Endothelial cell of umbilical vein (primary cell): ENCODE data around the gene SLC2A6. TPM values are rescaled to one million over a fixed set of nuclear protein-coding genes. Genes with fewer than 3 reads are reported as not detected.

Experiments
- BruUV-seq: library from RNA; stranded (reverse); fragments of 400-500 nt; replicated peaks from 2 replicates; lab custom pipeline; 2021; lab: Mats Ljungman, UMichigan
- CTCF ChIA-PET: fragments of 300-600, 350-600 bp; sonication (Branson Sonifier 250); formaldehyde crosslinking; loops from one replicate; lab custom pipeline; 2021; ENCODE audit warnings: antibody characterized with exemption, inconsistent platforms; lab: Charles Lee
- POLR2A ChIA-PET: fragments of 300-600, 350-600 bp; sonication (Branson Sonifier 250); formaldehyde crosslinking; loops from one replicate; lab custom pipeline; 2021; ENCODE audit warnings: antibody characterized with exemption, inconsistent platforms; lab: Charles Lee
- DNase-seq: peaks from one replicate; pipeline ENCODE4 v3.0.0-alpha.2; 2011; ENCODE audit warnings: low read depth, low spot score
- FAIRE-seq: peaks from 2 replicates; lab custom pipeline; 2011; peaks lifted over from hg19 to GRCh38; lab: Jason Lieb, UNC
- H2AFZ ChIP-seq: 2 replicates; pipeline ENCODE4 v1.6.0; 2012; ENCODE audit warnings: low read depth, low read length, control low read depth, inconsistent platforms
- H3K27ac ChIP-seq: 2 replicates; pipeline ENCODE4 v1.5.1; 2011; ENCODE audit warnings: low read depth, mild to moderate bottlenecking, control low read depth, low read length, moderate library complexity; ENCODE audit not compliant: insufficient read depth
- H3K27me3 ChIP-seq, 2 experiments: 2 replicates each; pipeline versions ENCODE4 v1.6.0 to v1.6.1; 2011; ENCODE audit warnings: low read length in 2 of 2, mixed read lengths in 1 of 2; ENCODE audit not compliant: control insufficient read depth in 2 of 2, insufficient read depth in 2 of 2
- H3K36me3 ChIP-seq, 2 experiments: 2 replicates in 1 of 2; 3 replicates in 1 of 2; pipeline ENCODE4 v1.5.1; 2011; ENCODE audit warnings: low read length in 2 of 2, mild to moderate bottlenecking in 1 of 2, moderate library complexity in 1 of 2; ENCODE audit not compliant: control insufficient read depth in 2 of 2, insufficient read depth in 2 of 2; ENCODE audit errors: extremely low read depth in 1 of 2
- H3K4me1 ChIP-seq: 3 replicates; pipeline ENCODE4 v1.5.1; 2011; ENCODE audit warnings: mild to moderate bottlenecking, low read length; ENCODE audit not compliant: control insufficient read depth, insufficient read depth; ENCODE audit errors: extremely low read depth
- H3K4me2 ChIP-seq: 2 replicates; pipeline ENCODE4 v1.6.1; 2011; ENCODE audit warnings: low read length, control low read depth, mixed read lengths; ENCODE audit not compliant: insufficient read depth
- H3K4me3 ChIP-seq, 3 experiments: fragments of 200-600 bp in 1 of 3; sonication (generic), shearing (Covaris generic) in 1 of 3; replicated peaks in 1 of 3; 2 replicates each; pipeline ENCODE4 v1.5.1; 2011 to 2016; ENCODE audit warnings: control low read depth in 3 of 3, low read length in 3 of 3, mild to moderate bottlenecking in 2 of 3, inconsistent platforms in 1 of 3, low read depth in 1 of 3, moderate library complexity in 1 of 3; ENCODE audit not compliant: insufficient read depth in 1 of 3
- H3K79me2 ChIP-seq: 2 replicates; pipeline ENCODE4 v1.6.0; 2012; ENCODE audit warnings: low read length, inconsistent platforms; ENCODE audit not compliant: control insufficient read depth, insufficient read depth
- H3K9ac ChIP-seq: replicated peaks from 2 replicates; pipeline ENCODE3; 2011; ENCODE audit warnings: low read length, control low read depth; ENCODE audit not compliant: insufficient read depth; ENCODE audit errors: extremely low read depth
- H3K9me1 ChIP-seq: replicated peaks from 3 replicates; pipeline ENCODE4 v1.6.0; 2011; ENCODE audit warnings: mild to moderate bottlenecking, low read length; ENCODE audit not compliant: control insufficient read depth, insufficient read depth; ENCODE audit errors: extremely low read depth
- H3K9me3 ChIP-seq: replicated peaks from 2 replicates; pipeline ENCODE4 v1.5.1; 2012; ENCODE audit warnings: low read length, inconsistent platforms; ENCODE audit not compliant: control insufficient read depth, insufficient read depth
- H4K20me1 ChIP-seq: replicated peaks from 2 replicates; pipeline ENCODE3; 2011; ENCODE audit warnings: mild to moderate bottlenecking, low read length; ENCODE audit not compliant: control insufficient read depth, insufficient read depth; ENCODE audit errors: extremely low read depth
- CTCF ChIP-seq, 2 donors: IDR thresholded peaks; 1 replicate in 1 of 2; 2 replicates in 1 of 2; pipeline ENCODE4 v1.5.1; 2011; ENCODE audit warnings: low read length in 2 of 2, mild to moderate bottlenecking in 2 of 2, moderate library complexity in 2 of 2, control low read depth in 1 of 2, inconsistent platforms in 1 of 2, low read depth in 1 of 2; ENCODE audit not compliant: insufficient read depth in 1 of 2; ENCODE audit errors: extremely low read depth in 1 of 2
- EZH2 ChIP-seq: IDR thresholded peaks from 2 replicates; pipeline ENCODE4 v1.6.1; 2012; ENCODE audit warnings: borderline replicate concordance, low read depth, mild to moderate bottlenecking, moderate library complexity, low read length, inconsistent platforms; ENCODE audit not compliant: severe bottlenecking
- FOS ChIP-seq: IDR thresholded peaks from 2 replicates; pipeline ENCODE4 v1.6.1; 2011; ENCODE audit warnings: mild to moderate bottlenecking, low read length, moderate library complexity, borderline replicate concordance; ENCODE audit not compliant: insufficient read depth
- GATA2 ChIP-seq: IDR thresholded peaks from 2 replicates; pipeline ENCODE4 v1.7.0; 2011; ENCODE audit warnings: low read depth, mild to moderate bottlenecking, moderate library complexity, mixed read lengths, low read length; ENCODE audit not compliant: insufficient read length, insufficient read depth
- JUN ChIP-seq: IDR thresholded peaks from 2 replicates; pipeline ENCODE4 v1.6.1; 2011; ENCODE audit warnings: borderline replicate concordance, low read depth; ENCODE audit not compliant: insufficient read length, insufficient read depth
- MAX ChIP-seq: IDR thresholded peaks from 2 replicates; pipeline ENCODE4 v1.6.1; 2011; ENCODE audit not compliant: insufficient read depth, insufficient read length
- MYC ChIP-seq: IDR thresholded peaks from one replicate; pipeline ENCODE4 v1.6.1; 2011; ENCODE audit warnings: mild to moderate bottlenecking, low read depth, low read length
- POLR2A ChIP-seq: IDR thresholded peaks from 2 replicates; pipeline ENCODE4 v1.6.1; 2012; ENCODE audit warnings: low read depth, mild to moderate bottlenecking, control low read depth, low read length
- POLR2AphosphoS5 ChIP-seq: IDR thresholded peaks from 2 replicates; pipeline ENCODE4 v1.6.1; 2012; ENCODE audit warnings: low read depth, mild to moderate bottlenecking, control low read depth, low read length, moderate library complexity; ENCODE audit not compliant: insufficient read depth
- dilution Hi-C: fragments of 300-500 bp; cut with MboI; formaldehyde crosslinking; loops from one replicate; pipeline ENCODE4 v1.15.0; 2019; ENCODE audit warnings: low sequenced_read_pairs; ENCODE audit not compliant: extremely low pct_ligation_motif_present
- intact Hi-C: fragments of 100-400 bp; cut with micrococcal nuclease; formaldehyde crosslinking; loops from one replicate; pipeline ENCODE4 v1.10.0; 2022
- polyA plus RNA-seq, 4 experiments: library from polyadenylated mRNA; depleted of rRNA in 3 of 4; stranded (reverse) in 3 of 4; unstranded in 1 of 4; fragments of >200 nt; gene quantifications; 2 replicates each; pipeline versions ENCODE4 v1.2.1 to v1.2.3, GENCODE V29; 2011 to 2012; ENCODE audit warnings: missing spikeins in 1 of 4
- total RNA-seq: library from RNA; stranded (reverse); gene quantifications from 2 replicates; pipeline ENCODE4 v1.2.3, GENCODE V29; 2021

SLC2A6 gene
- total and polyA plus RNA-seq, 2 donors (not counting 3 experiments of a cell fraction or from before 2014, with no cell fraction given), result 35.7 to 39.6 TPM

- FAIRE-seq (no peak), DNase-seq (no peak)
- intact Hi-C loops (no loop called here), dilution Hi-C loops (no loop called here)
- Histone ChIP-seq H3K4me2 (no peak overlapping the region), H3K9me1 (no peaks in the 10 kb centered on the region), H3K79me2 (no peaks in the 10 kb centered on the region), H2AFZ (no peak overlapping the region), H4K20me1 (no peaks in the 10 kb centered on the region), H3K36me3 (no peaks in the 10 kb centered on the region), H3K4me1 (no peaks in the 10 kb centered on the region), H3K9me3 (no peaks in the 10 kb centered on the region), H3K9ac (no peak overlapping the region), H3K27ac (no peak overlapping the region), H3K4me3 (no peak overlapping the region), H3K27me3 (peaks cover 0 to 3% of the 10 kb centered on the region in 2 experiments)
- BruUV-seq, result no TSS peak
- CTCF ChIA-PET, result interaction anchor here (0.7 kb wide), 1 partner anchor 10 kb away, joined by 3 read pairs; no protein-coding TSS in a partner anchor
- TF ChIP-seq MYC (no peak), MAX (no peak), JUN (no peak), CTCF (IDR thresholded peaks at IDR 0.05; ENCODE audit: extremely low read depth in 1 of 2, insufficient read depth in 1 of 2, low read depth in 1 of 2, low read length in 2 of 2) (no peak), EZH2 (no peak), POLR2A (no peak), GATA2 (no peak), POLR2AphosphoS5 (no peak), FOS (no peak)
- POLR2A ChIA-PET, result no interaction called here
These were observed 27.2 kb upstream of the SLC2A6 start for GRCh38 chr9:133505901-133506652.
